HG03571 (cell line): ENCODE measurements around the gene ANKIB1.
A peak's percentile ranks its signal among the peaks of the same experiment; 100 is the strongest.
"Not testable (repeated sequence)": the region's sequence is repeated elsewhere in the genome, so short reads cannot be mapped to it uniquely, and the experiment has no call there.

Experiments
- ATAC-seq: cut with Tn5 transposase; IDR thresholded peaks from one replicate; pipeline ENCODE4 v1.9.1; 2021; ENCODE audit not compliant: unreplicated experiment

The ANKIB1 gene

DNA sequence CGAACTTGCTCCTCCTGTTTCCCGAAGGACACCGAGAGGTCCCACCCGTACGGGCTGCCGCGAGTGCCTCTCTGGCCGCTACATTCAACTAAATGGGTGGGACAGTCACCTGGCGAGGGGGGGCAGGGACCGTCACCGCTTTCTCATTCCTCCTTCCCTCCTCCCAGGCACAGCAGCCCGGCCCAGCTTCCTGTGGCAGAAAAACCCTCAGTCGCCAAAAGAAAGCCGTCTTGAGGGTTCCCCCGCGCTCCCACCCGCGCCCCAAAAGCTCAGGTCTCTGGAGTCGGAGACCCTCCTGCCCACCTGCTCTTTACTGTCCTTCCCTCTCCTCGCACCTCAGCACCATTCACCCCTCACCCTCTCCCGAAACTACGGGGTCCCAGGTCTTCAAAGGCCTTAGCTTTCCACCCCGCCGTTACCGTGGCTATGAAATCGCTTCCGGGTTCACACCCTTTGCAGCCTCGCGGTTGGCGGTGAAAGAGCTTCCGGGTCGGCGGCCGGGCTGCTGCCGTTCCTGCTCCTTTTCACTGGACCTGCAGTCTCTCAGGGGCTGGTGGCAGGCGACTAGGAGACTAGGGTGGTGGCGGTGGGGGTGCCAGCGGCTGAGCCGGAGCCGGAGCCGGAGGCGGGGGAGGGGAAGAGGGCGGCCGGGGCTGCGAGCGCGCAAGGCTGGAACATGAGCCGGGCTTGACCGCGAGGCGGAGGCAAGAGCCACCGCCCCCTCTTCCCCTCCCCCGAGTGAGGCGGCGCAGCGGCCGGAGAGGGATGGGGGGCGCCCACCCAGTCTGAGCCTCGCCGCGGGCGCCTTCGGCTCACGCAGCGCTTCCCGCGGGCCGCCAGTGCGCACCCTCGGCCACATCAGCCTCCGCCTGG lies at the start of gene ANKIB1, which contains the start of gene KRIT1:
Gene ANKIB1 (plus strand): TSS at position 488 of the 873 bp plus-strand sequence. CDS start 49,005 bp downstream, outside the sequence.
Gene KRIT1 (minus strand): TSS at position 428 of the 873 bp plus-strand sequence. CDS start 3,779 bp downstream, outside the sequence.
- ATAC-seq: peak; percentile 77

GRCh38 chr7:92200791-92201190 lies 45.0 kb upstream of the ANKIB1 start:
- no peak for ATAC-seq

GRCh38 chr7:92205987-92206386 lies 39.8 kb upstream of the ANKIB1 start:
- no peak for ATAC-seq

DNA sequence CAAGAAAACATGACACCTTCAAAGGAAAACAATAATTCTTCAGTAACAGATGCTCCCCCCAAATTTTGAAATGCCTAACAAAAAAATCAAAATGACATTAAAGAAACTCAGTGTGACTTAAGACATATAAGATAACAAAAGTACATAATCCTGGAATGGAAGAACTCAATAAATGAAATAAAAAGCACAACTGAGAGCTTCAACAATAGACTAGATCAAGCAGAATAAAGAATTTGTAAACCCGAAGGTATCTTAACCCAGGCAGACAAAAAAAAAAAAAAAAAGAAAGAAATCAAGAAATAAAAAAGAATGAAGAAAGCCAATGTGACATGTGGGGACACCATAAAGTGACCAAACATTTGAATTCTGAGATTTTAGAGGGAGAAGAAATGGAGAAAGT lies 39.1 kb upstream of the ANKIB1 start:
- ATAC-seq: no peak

GRCh38 chr7:92221766-92222165 lies 24.0 kb upstream of the ANKIB1 start:
- no peak for ATAC-seq

GRCh38 chr7:92226981-92227380 lies 18.8 kb upstream of the ANKIB1 start:
- no peak for ATAC-seq

- no peak for ATAC-seq
Measured at GRCh38 chr7:92228100-92228499, 17.7 kb upstream of the ANKIB1 start.

GRCh38 chr7:92228742-92229141 lies 17.0 kb upstream of the ANKIB1 start:
- no peak for ATAC-seq

DNA sequence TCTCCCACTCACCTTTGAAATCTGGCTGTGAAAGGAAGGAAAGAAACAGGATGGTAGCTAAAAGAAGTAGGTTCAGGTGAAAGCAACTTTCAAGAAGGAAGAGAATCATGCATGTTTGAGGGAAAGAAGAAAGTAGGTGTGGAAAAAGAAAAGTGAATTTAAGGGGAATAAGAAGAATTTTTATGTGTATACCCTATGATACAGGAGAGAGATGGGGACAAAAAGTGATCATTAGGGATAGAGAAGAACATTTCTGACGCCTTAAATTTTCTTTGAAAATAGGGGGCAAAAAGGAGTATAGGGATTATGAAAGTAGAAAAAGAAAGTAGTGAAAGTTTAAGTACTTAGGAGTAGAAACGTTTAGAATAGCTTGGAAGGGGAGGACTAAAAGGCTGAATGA lies 15.2 kb upstream of the ANKIB1 start:
- ATAC-seq: no peak

- no peak for ATAC-seq
Measured at GRCh38 chr7:92242972-92243371, 2.8 kb upstream of the ANKIB1 start.

DNA sequence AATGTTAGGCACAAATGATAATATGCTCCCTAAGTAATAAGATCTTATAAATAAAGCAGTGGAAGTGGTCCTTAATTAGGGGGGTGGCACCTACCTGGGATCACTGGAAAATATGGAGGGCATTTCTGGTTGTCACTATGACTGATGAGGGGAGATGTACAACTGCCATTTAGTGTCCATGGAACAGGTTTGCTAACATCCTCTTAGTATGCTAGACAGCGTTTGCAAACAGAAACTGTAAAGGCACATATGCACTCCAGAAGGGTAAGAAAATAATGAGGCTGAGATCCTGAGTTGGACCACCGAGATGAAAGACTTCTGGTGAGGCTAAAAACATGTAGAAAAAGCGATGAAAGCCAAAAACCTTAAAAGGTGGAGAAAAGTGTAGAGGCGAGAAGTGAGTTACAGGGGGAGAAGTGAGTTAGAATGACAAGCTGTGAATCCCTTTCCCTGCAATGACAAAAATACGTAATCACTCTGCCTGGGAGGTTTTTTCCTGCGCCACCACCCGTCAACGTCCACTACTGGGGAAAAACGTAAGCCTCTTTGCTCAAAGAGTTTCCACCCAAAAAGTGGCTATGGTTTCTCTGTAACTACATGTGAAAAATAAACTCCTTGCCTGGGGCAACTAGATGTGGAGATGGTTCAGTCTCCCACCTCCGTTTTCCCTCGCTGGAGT lies 827 bp upstream of the ANKIB1 start:
- ATAC-seq: peak; percentile 3

DNA sequence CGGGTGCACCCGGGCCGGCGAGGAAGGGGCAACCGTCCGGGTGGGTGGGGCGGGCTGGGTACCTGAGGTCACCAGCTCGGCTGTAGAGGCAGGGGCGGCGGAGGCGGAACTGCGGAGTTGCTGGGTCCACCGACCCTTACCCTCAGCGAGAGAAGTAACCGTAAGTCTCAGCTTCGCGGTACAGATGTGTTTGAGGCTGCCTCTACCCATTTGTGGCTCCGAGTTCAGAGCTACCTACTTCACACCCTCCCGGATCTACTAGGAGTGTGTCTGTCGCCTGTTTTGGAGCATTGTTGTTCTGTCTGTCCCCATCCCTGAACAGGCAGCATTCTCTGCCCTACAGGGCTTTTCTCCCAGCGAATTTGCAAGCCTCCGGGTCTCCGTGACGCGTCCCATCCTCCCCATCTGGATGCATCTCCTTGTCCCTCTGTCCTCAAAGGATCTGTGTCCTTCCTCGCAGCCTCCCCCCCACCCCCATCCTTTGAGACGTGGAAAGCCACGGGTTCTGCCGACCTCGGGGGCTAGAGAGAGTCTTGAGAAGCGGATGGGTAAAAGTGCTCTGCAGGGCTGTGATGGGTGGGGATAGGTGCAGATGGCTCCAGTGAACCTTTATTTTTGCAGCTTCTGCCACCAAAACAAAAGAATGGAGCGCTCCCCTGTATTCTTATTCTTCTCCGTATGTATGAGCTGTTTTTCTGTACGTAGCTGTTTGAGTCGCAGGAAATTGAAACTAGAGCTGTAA lies 757 bp downstream of the ANKIB1 start:
- peak; percentile 28 for ATAC-seq

DNA sequence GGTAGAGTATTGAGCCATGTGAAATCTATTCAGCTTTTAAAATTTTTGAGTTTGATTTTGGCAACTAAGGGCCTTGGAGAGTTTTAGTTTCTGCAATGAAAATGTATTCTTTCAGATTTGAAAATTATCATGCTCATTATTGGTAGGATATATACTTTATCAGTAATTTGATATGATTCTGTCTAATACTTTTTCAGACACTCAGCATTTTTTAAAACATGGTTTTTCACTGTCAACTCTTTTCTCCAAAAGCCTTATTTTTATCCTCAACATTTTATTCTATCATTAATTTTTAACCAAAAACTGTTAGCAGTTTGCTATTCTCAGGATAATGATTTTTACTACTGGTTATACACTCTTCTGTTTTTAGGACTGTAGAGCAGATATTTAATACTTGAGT lies 4.8 kb downstream of the ANKIB1 start:
- no peak for ATAC-seq

- no peak for ATAC-seq
Measured at GRCh38 chr7:92251181-92251580, 5.4 kb downstream of the ANKIB1 start.

DNA sequence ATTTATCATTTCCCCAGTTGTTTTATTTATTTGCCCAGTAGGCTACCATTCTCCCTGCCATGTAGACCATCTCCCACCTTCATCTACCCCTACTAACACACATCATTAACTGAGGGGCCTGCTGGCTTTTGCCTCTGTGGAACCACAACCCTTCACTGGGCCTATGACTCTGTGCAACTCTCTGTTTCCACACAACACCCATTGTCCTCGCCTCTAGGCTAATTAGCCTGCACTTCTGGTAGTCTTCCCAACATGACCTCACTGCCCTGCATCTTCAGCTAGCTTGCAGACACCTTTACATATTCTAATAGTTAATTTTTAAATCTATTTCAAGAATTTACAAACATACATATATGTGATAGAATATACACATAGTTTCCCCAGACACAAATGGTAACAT lies 7.5 kb downstream of the ANKIB1 start:
- ATAC-seq: no peak

- ATAC-seq: not testable (repeated sequence)
Measured at GRCh38 chr7:92254800-92255199, 9.0 kb downstream of the ANKIB1 start.

DNA sequence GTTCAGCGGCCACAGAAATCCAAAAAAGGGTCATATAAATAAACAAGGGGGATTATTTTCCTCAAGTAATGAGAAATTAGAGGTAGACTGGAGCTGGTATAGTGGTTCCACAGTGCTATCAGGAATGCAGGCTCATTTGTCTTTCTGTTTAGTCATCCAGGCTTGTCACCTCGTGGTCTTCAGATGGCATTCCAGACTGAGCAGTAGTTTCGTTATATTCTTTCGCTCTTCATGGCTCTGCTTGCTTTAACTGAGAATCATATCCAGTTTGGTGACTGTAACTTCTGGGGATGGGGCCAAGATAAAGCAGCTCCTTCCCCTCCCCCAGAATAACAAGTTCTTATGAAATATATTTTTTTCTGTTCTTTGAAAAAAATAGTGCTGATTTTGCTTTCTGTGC lies 9.5 kb downstream of the ANKIB1 start:
- ATAC-seq: no peak

DNA sequence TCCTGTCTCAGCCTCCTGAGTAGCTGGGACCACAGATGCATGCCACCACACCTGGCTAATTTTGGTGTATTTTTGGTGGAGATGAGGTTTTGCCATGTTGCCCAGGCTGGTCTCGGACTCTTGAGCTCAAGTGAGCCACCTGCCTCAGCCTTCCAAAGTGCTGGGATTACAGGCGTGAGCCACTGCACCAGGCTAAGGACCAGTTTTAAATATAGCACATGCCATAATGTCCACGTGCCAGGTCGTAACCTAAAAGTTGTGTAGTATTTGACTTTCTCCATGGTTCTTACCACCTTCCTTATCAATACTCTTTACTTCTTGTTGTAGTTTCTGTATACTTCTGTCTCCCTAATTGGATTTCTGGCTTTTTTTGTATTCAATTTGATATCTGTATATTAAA lies 13.3 kb downstream of the ANKIB1 start:
- no peak for ATAC-seq

DNA sequence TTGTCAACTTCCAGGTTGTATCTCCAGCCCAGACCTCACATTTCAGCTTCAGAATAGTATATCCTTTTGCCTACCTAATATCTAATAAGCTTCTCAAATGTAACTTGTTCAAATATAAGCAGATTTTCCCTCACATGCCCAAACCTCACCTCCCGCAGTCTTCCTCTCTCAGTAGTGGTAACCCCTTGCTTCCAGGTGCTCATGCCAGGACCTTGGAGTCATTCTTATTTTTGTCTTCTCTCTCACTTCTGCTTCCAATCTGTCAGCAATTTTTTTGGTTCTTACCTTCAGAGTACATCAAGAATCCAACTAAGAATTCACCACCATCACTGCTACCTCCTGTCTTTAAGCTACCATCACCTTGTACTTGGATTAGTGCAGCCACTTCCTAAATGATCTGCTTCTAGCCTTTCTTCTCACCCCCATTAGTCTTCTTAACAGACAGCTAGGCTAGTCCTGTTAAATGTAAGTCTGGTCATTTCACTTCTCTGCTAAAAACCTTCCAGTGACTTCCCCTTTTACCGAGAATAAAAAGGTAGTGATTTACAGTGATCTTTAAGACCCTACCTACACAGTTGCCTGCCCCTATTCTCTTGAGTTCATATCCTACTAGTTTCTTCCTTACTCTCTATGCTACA lies 14.0 kb downstream of the ANKIB1 start:
- no peak for ATAC-seq

- no peak for ATAC-seq
Measured at GRCh38 chr7:92260248-92260781, 14.5 kb downstream of the ANKIB1 start.
